Thymus (tissue), 11 donors: ENCODE results near the gene ANO9. TPM values are rescaled to one million over a fixed set of nuclear protein-coding genes. Genes with fewer than 3 reads are reported as not detected.
"Not testable (repeated sequence)": the region's sequence is repeated elsewhere in the genome, so short reads cannot be mapped to it uniquely, and the experiment has no call there.

Source experiments
- DNase-seq, 9 donors: peaks; one replicate each; pipeline ENCODE4 v3.0.0-alpha.2; 2013; ENCODE audit warnings: low spot score in 9 of 9, low read depth in 6 of 9, missing footprints in 1 of 9
- H3K27ac ChIP-seq, 2 donors: one replicate each; pipeline ENCODE4 v1.5.1; 2013; ENCODE audit warnings: control low read depth in 1 of 2, low read depth in 1 of 2, low read length in 1 of 2, mild to moderate bottlenecking in 1 of 2, moderate library complexity in 1 of 2
- H3K27me3 ChIP-seq, 2 donors: one replicate each; pipeline ENCODE4 v1.5.1; 2013; ENCODE audit warnings: low read length in 1 of 2; ENCODE audit not compliant: control insufficient read depth in 2 of 2, insufficient read depth in 1 of 2
- H3K36me3 ChIP-seq, 2 donors: one replicate each; pipeline ENCODE4 v1.5.1; 2013; ENCODE audit warnings: low read length in 1 of 2, mild to moderate bottlenecking in 1 of 2, moderate library complexity in 1 of 2; ENCODE audit not compliant: control insufficient read depth in 2 of 2, insufficient read depth in 2 of 2
- H3K4me1 ChIP-seq, 2 donors: one replicate each; pipeline ENCODE4 v1.5.1; 2013; ENCODE audit warnings: low read length in 2 of 2; ENCODE audit not compliant: control insufficient read depth in 2 of 2, insufficient read depth in 2 of 2
- H3K4me3 ChIP-seq, 2 donors: one replicate each; pipeline ENCODE4 v1.5.1; 2013; ENCODE audit warnings: low read length in 2 of 2, control low read depth in 1 of 2, mild to moderate bottlenecking in 1 of 2
- H3K9me3 ChIP-seq, 2 donors: one replicate each; pipeline ENCODE4 v1.5.1; 2013; ENCODE audit warnings: low read length in 1 of 2, mild to moderate bottlenecking in 1 of 2; ENCODE audit not compliant: control insufficient read depth in 2 of 2, insufficient read depth in 1 of 2
- WGBS: extraction: QIAGEN DNeasy Blood & Tissue Kit; methylation state at CpG from one replicate; pipeline ENCODE4 v1.1.7; 2013; 5-methylcytosine and 5-hydroxymethylcytosine counted together
- polyA plus RNA-seq: library from polyadenylated mRNA; stranded (reverse); fragments of 200-250 nt; gene quantifications from one replicate; pipeline ENCODE4 v1.2.3, GENCODE V29; 2013
- total RNA-seq: library from RNA; stranded (reverse); fragments of 120-200 nt; gene quantifications from one replicate; pipeline ENCODE4 v1.2.4, GENCODE V29; 2013
- donor health status: healthy.

Gene ANO9
- total and polyA plus RNA-seq, 2 donors = 26.3 to 114 TPM

- peak in 1 of 9 donors; percentile 38 for DNase-seq
- peaks cover 22 to 59% of the 10 kb centered on the region in 2 donors for H3K27me3 ChIP-seq
- WGBS = 2% methylated on average over 97 of the region's 97 CpGs
These were observed 24.8 kb downstream of the ANO9 start for GRCh38 chr11:416757-417621.

GRCh38 chr11:416051-416756 lies 25.6 kb downstream of the ANO9 start:
- 16% methylated on average over 45 of the region's 45 CpGs for WGBS
- H3K9me3 ChIP-seq = no peaks in the 10 kb centered on the region
- H3K27ac ChIP-seq = peak overlapping the region in 1 of 2 donors; percentile 68
- peak overlapping the region in 1 of 2 donors; percentile 42 for H3K4me3 ChIP-seq
- peaks cover 22 to 59% of the 10 kb centered on the region in 2 donors for H3K27me3 ChIP-seq
- no peak for DNase-seq
- peaks cover 20 to 35% of the 10 kb centered on the region in 2 donors for H3K4me1 ChIP-seq
- H3K36me3 ChIP-seq = no peaks in the 10 kb centered on the region

More at GRCh38 chr11:416757-417621, 24.8 kb downstream of the ANO9 start:
- peaks cover 20 to 35% of the 10 kb centered on the region in 2 donors for H3K4me1 ChIP-seq
- H3K27ac ChIP-seq = peak overlapping the region in 1 of 2 donors; percentile 68
- peak overlapping the region; percentile 29 to 42 for H3K4me3 ChIP-seq
- no peaks in the 10 kb centered on the region for H3K9me3 ChIP-seq
- no peaks in the 10 kb centered on the region for H3K36me3 ChIP-seq

GRCh38 chr11:415640-416041 lies 26.2 kb downstream of the ANO9 start:
- Histone ChIP-seq H3K27ac (peak overlapping the region; percentile 3 to 51), H3K4me1 (peaks cover 20 to 35% of the 10 kb centered on the region in 2 donors), H3K9me3 (no peaks in the 10 kb centered on the region), H3K27me3 (peaks cover 22 to 55% of the 10 kb centered on the region in 2 donors), H3K4me3 (peak overlapping the region in 1 of 2 donors; percentile 54), H3K36me3 (no peaks in the 10 kb centered on the region)
- WGBS = 54% methylated on average over 5 of the region's 5 CpGs
- DNase-seq = no peak

- peak overlapping the region; percentile 90 to 94 for H3K27ac ChIP-seq
- DNase-seq = peak in 6 of 9 donors; percentile 40 to 78 (median 50)
- H3K27me3 ChIP-seq = peaks cover 22 to 43% of the 10 kb centered on the region in 2 donors
- WGBS = 6% methylated on average over 9 of the region's 9 CpGs
- peaks cover 0 to 8% of the 10 kb centered on the region in 2 donors for H3K36me3 ChIP-seq
- peak overlapping the region; percentile 54 to 63 for H3K4me3 ChIP-seq
- H3K4me1 ChIP-seq = peaks cover 20 to 35% of the 10 kb centered on the region in 2 donors
- no peaks in the 10 kb centered on the region for H3K9me3 ChIP-seq
These were observed 27.4 kb downstream of the ANO9 start for GRCh38 chr11:414318-414857.

- H3K9me3 ChIP-seq = no peaks in the 10 kb centered on the region
- H3K36me3 ChIP-seq = peaks cover 0 to 11% of the 10 kb centered on the region in 2 donors
- H3K27me3 ChIP-seq = peaks cover 22 to 33% of the 10 kb centered on the region in 2 donors
- H3K4me3 ChIP-seq = no peak overlapping the region
- H3K4me1 ChIP-seq = peaks cover 20 to 35% of the 10 kb centered on the region in 2 donors
- WGBS = 50% methylated on average over 13 of the region's 14 CpGs
- peak overlapping the region in 1 of 2 donors; percentile 26 for H3K27ac ChIP-seq
- DNase-seq = peak in 1 of 9 donors; percentile 50
These were observed 28.4 kb downstream of the ANO9 start for GRCh38 chr11:413120-414081.

- Histone ChIP-seq H3K27ac (no peak overlapping the region), H3K9me3 (no peaks in the 10 kb centered on the region), H3K27me3 (peaks cover 21 to 26% of the 10 kb centered on the region in 2 donors), H3K4me3 (no peak overlapping the region), H3K4me1 (peaks cover 20 to 35% of the 10 kb centered on the region in 2 donors), H3K36me3 (peaks cover 0 to 13% of the 10 kb centered on the region in 2 donors)
- no peak for DNase-seq
- 96% methylated on average over 14 of the region's 15 CpGs for WGBS
These were observed 29.1 kb downstream of the ANO9 start for GRCh38 chr11:412641-413119.

GRCh38 chr11:411520-411919 lies 30.3 kb downstream of the ANO9 start:
- H3K9me3 ChIP-seq, DNase-seq, H3K27ac ChIP-seq, H3K4me3 ChIP-seq: not testable (repeated sequence)
- Histone ChIP-seq H3K27me3 (peaks cover 9 to 14% of the 10 kb centered on the region in 2 donors), H3K4me1 (peaks cover 17 to 37% of the 10 kb centered on the region in 2 donors), H3K36me3 (peaks cover 0 to 13% of the 10 kb centered on the region in 2 donors)
- WGBS = 92% methylated on average over 10 of the region's 11 CpGs

- H3K4me1 ChIP-seq = peaks cover 12 to 34% of the 10 kb centered on the region in 2 donors
- DNase-seq, H3K27me3 ChIP-seq, H3K9me3 ChIP-seq, H3K27ac ChIP-seq, H3K4me3 ChIP-seq: not testable (repeated sequence)
- peaks cover 0 to 13% of the 10 kb centered on the region in 2 donors for H3K36me3 ChIP-seq
- WGBS = 96% methylated on average over 13 of the region's 13 CpGs
These were observed 31.1 kb downstream of the ANO9 start for GRCh38 chr11:410711-411110.
